ENCODE data around the gene ATRNL1. TPM values are rescaled to one million over a fixed set of nuclear protein-coding genes. Genes with fewer than 3 reads are reported as not detected.

ATRNL1 gene
- total RNA-seq, 2 experiments from 2014 or later: not detected

- DNase-seq (ENCODE audit: low spot score): no peak
- Histone ChIP-seq H3K27ac (ENCODE audit: low read depth, low read length, poor library complexity, severe bottlenecking) (no peak overlapping the region), H3K4me1 (ENCODE audit: insufficient read depth, low read length, poor library complexity, severe bottlenecking) (no peaks in the 10 kb centered on the region), H3K4me3 (ENCODE audit: low read depth, low read length, poor library complexity, severe bottlenecking) (no peak overlapping the region), H3K36me3 (ENCODE audit: insufficient read depth, low read length) (no peaks in the 10 kb centered on the region), H3K9me2 (ENCODE audit: insufficient read depth, low read length) (no peaks in the 10 kb centered on the region), H3K9me3 (ENCODE audit: low read length) (no peaks in the 10 kb centered on the region), H2AFZ (ENCODE audit: low read length) (no peak overlapping the region), H3K79me2 (ENCODE audit: insufficient read depth, low read depth, low read length) (no peaks in the 10 kb centered on the region), H4K20me1 (ENCODE audit: insufficient read depth, low read length) (no peaks in the 10 kb centered on the region), H3K4me2 (ENCODE audit: low read length) (no peak overlapping the region)
- TF ChIP-seq CTCF (conservative IDR thresholded peaks at IDR 0.05; ENCODE audit: low read length): no peak
- no peak for TF ChIP-seq EZH2phosphoT487 (IDR thresholded peaks at IDR 0.05; ENCODE audit: borderline replicate concordance, low read depth, low read length)
- no TSS peak for BruUV-seq (replicated peaks)
- intact Hi-C loops (cut with micrococcal nuclease; ENCODE audit: unreplicated experiment): loop anchor here (10.0 kb wide), 1 partner anchor 176 kb away; no protein-coding TSS in a partner anchor
- ChIA-PET POLR2A (interaction anchor here (0.8 to 1.6 kb wide), 2 partner anchors 9 to 12 kb away, joined by 3 to 5 read pairs; no protein-coding TSS in a partner anchor), CTCF (ENCODE audit: unreplicated experiment) (no interaction called here)
These were observed 42.7 kb upstream of the ATRNL1 start for GRCh38 chr10:115050375-115051010.

GRCh38 chr10:115051216-115051615, 41.9 kb upstream of the ATRNL1 start:
- Histone ChIP-seq H3K9me2 (ENCODE audit: insufficient read depth, low read length) (no peaks in the 10 kb centered on the region), H3K27ac (ENCODE audit: low read depth, low read length, poor library complexity, severe bottlenecking) (no peak overlapping the region), H2AFZ (ENCODE audit: low read length) (no peak overlapping the region), H4K20me1 (ENCODE audit: insufficient read depth, low read length) (no peaks in the 10 kb centered on the region), H3K9me3 (ENCODE audit: low read length) (no peaks in the 10 kb centered on the region), H3K4me2 (ENCODE audit: low read length) (no peak overlapping the region), H3K36me3 (ENCODE audit: insufficient read depth, low read length) (no peaks in the 10 kb centered on the region), H3K79me2 (ENCODE audit: insufficient read depth, low read depth, low read length) (no peaks in the 10 kb centered on the region), H3K4me3 (ENCODE audit: low read depth, low read length, poor library complexity, severe bottlenecking) (no peak overlapping the region), H3K4me1 (ENCODE audit: insufficient read depth, low read length, poor library complexity, severe bottlenecking) (no peaks in the 10 kb centered on the region)
- TF ChIP-seq CTCF (conservative IDR thresholded peaks at IDR 0.05; ENCODE audit: low read length): no peak
- no peak for TF ChIP-seq EZH2phosphoT487 (IDR thresholded peaks at IDR 0.05; ENCODE audit: borderline replicate concordance, low read depth, low read length)
- CTCF ChIA-PET (ENCODE audit: unreplicated experiment): no interaction called here
- intact Hi-C loops (cut with micrococcal nuclease; ENCODE audit: unreplicated experiment): loop anchor here (10.0 kb wide), 1 partner anchor 176 kb away; no protein-coding TSS in a partner anchor
- no peak for DNase-seq (ENCODE audit: low spot score)
- no TSS peak for BruUV-seq (replicated peaks)
- POLR2A ChIA-PET: interaction anchor here (0.6 kb wide), 1 partner anchor 279 kb away, joined by 3 read pairs; no protein-coding TSS in a partner anchor

GRCh38 chr10:115052226-115052625, 40.9 kb upstream of the ATRNL1 start:
- Histone ChIP-seq H3K79me2 (ENCODE audit: insufficient read depth, low read depth, low read length) (no peaks in the 10 kb centered on the region), H3K27ac (ENCODE audit: low read depth, low read length, poor library complexity, severe bottlenecking) (no peak overlapping the region), H3K9me3 (ENCODE audit: low read length) (no peaks in the 10 kb centered on the region), H3K4me2 (ENCODE audit: low read length) (no peak overlapping the region), H3K36me3 (ENCODE audit: insufficient read depth, low read length) (no peaks in the 10 kb centered on the region), H3K4me3 (ENCODE audit: low read depth, low read length, poor library complexity, severe bottlenecking) (no peak overlapping the region), H3K4me1 (ENCODE audit: insufficient read depth, low read length, poor library complexity, severe bottlenecking) (no peaks in the 10 kb centered on the region), H2AFZ (ENCODE audit: low read length) (no peak overlapping the region), H4K20me1 (ENCODE audit: insufficient read depth, low read length) (no peaks in the 10 kb centered on the region), H3K9me2 (ENCODE audit: insufficient read depth, low read length) (no peaks in the 10 kb centered on the region)
- intact Hi-C loops (cut with micrococcal nuclease; ENCODE audit: unreplicated experiment): loop anchor here (10.0 kb wide), 1 partner anchor 177 kb away; no protein-coding TSS in a partner anchor
- no TSS peak for BruUV-seq (replicated peaks)
- CTCF ChIA-PET (ENCODE audit: unreplicated experiment): no interaction called here
- no peak for DNase-seq (ENCODE audit: low spot score)
- no peak for TF ChIP-seq EZH2phosphoT487 (IDR thresholded peaks at IDR 0.05; ENCODE audit: borderline replicate concordance, low read depth, low read length)
- TF ChIP-seq CTCF (conservative IDR thresholded peaks at IDR 0.05; ENCODE audit: low read length): no peak
- POLR2A ChIA-PET: no interaction called here
